ENCODE data around the gene TCEAL4. TPM values are rescaled to one million over a fixed set of nuclear protein-coding genes. Genes with fewer than 3 reads are reported as not detected.
"Not testable (repeated sequence)": the region's sequence is repeated elsewhere in the genome, so short reads cannot be mapped to it uniquely, and the experiment has no call there.

The TCEAL4 gene
- total RNA-seq, 1 donor from 2014 or later: 64.3 TPM

- intact Hi-C loops (cut with DNase I): no loop called here
- ATAC-seq: no peak
- no peak for DNase-seq (ENCODE audit: missing footprints)
These were observed 12.1 kb upstream of the TCEAL4 start for GRCh38 chrX:103573202-103573601.

DNA sequence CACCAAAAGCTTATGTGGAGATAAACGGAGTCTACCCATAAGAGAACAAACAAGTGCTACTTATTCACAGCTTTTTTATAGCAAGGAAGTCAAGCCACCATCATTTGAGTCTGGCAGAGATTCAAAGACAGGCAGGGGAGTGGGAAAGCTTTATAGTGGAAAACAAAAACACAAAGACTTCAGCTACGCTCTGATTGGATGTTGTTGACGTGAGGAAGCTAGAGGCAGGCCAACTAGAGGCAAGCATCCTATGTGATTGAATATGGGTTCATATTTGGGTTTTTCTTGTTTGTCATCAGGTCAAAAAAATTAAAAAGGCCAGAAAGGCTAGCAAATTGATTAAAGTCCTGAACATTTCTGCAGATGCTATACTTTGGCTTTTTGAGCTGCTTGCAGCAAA, 719 bp upstream of the TCEAL4 start:
- DNase-seq (ENCODE audit: missing footprints) (no peak), ATAC-seq (no peak)
- intact Hi-C loops (cut with DNase I): no loop called here

DNA sequence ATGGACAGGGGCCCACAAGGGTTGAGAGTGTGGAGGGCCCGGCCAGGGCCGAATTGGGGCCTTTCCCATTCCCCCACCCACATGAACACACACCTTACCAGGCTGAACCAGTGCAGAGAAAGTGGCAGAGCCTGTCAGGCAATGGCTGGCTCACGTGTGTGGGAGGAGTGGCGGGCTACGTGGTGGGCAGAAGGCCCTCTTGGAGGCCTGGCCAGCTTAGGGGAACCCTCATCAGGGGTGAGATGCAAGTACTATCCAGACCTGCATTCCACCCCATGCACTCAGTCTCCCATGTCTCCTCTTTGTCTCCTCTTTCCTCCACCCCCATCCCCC, 965 bp downstream of the TCEAL4 start:
- ATAC-seq (peak; percentile 26), DNase-seq (ENCODE audit: missing footprints) (no peak)
- intact Hi-C loops (cut with DNase I): no loop called here

GRCh38 chrX:103586659-103587058, 1.3 kb downstream of the TCEAL4 start:
- intact Hi-C loops (cut with DNase I): no loop called here
- ATAC-seq (no peak), DNase-seq (ENCODE audit: missing footprints) (no peak)

DNA sequence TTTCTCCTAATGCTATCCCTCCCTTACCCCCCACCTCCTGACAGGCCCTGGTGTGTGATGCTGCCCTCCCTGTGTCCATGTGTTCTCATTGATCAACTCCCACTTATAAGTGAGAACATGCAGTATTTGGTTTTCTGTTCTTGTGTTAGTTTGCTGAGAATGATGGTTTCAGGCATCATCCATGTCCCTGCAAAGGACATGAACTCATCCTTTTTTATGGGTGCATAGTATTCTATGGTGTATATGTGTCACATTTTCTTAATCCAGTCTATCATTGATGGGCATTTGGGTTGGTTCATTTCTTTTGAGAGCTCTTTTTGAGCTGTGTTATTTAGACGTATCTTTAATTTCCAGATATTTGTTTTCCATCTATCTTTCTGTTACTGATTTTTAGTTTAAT, 7.0 kb downstream of the TCEAL4 start:
- DNase-seq (ENCODE audit: missing footprints): not testable (repeated sequence)

GRCh38 chrX:103595202-103595601, 9.9 kb downstream of the TCEAL4 start:
- DNase-seq (ENCODE audit: missing footprints); ATAC-seq; intact Hi-C loops (cut with DNase I): not testable (repeated sequence)

More for the DNA sequence above, 7.0 kb downstream of the TCEAL4 start:
- intact Hi-C loops (cut with DNase I); ATAC-seq: not testable (repeated sequence)

GRCh38 chrX:103607364-103608305, 22.3 kb downstream of the TCEAL4 start, which contains the start of gene TCEAL3:
TSS of gene TCEAL3 (plus strand) at chrX:103607963. CDS start at chrX:103609065, 1,102 bp downstream.
- DNase-seq (ENCODE audit: missing footprints): peak; percentile 79
- ATAC-seq: peak; percentile 89
- intact Hi-C loops (cut with DNase I): loop anchor here (2.0 kb wide), 1 partner anchor 21 kb away; the partner anchor contains the start of gene TCEAL1

GRCh38 chrX:103608306-103608963, 23.1 kb downstream of the TCEAL4 start:
- ATAC-seq (peak; percentile 53), DNase-seq (ENCODE audit: missing footprints) (peak; percentile 57)
- intact Hi-C loops (cut with DNase I): loop anchor here (2.0 kb wide), 1 partner anchor 20 kb away; the partner anchor contains the start of gene TCEAL1

GRCh38 chrX:103610282-103610681, 25.0 kb downstream of the TCEAL4 start:
- DNase-seq (ENCODE audit: missing footprints) (no peak), ATAC-seq (no peak)
- intact Hi-C loops (cut with DNase I): no loop called here

- ATAC-seq: no peak
- intact Hi-C loops (cut with DNase I): no loop called here
- no peak for DNase-seq (ENCODE audit: missing footprints)
These were observed 28.1 kb downstream of the TCEAL4 start for GRCh38 chrX:103613362-103613890.

DNA sequence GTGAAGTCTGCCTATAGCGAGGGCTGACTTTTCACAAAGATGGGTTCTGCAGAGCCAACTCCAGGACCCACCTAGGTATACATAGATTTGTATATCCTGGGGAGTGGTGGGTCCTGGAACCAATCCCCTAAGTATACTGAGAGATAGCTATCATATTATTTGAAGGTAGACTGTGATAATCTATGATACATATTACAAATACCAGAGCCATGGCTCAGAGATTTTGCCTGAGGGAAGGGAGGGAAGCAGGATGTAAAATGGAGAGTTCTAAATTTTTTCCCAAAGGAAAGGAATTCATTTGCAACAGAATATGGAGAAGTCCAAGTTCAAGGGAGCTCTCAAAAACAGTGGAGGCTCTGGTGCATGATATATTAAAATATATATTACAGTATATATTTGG, 29.7 kb downstream of the TCEAL4 start:
- intact Hi-C loops (cut with DNase I): no loop called here
- DNase-seq (ENCODE audit: missing footprints) (no peak), ATAC-seq (no peak)

GRCh38 chrX:103615781-103616371, 30.6 kb downstream of the TCEAL4 start:
- no peak for ATAC-seq
- DNase-seq (ENCODE audit: missing footprints): no peak
- intact Hi-C loops (cut with DNase I): no loop called here

- ATAC-seq (no peak), DNase-seq (ENCODE audit: missing footprints) (no peak)
- intact Hi-C loops (cut with DNase I): no loop called here
These were observed 31.4 kb downstream of the TCEAL4 start for GRCh38 chrX:103616676-103617186.

DNA sequence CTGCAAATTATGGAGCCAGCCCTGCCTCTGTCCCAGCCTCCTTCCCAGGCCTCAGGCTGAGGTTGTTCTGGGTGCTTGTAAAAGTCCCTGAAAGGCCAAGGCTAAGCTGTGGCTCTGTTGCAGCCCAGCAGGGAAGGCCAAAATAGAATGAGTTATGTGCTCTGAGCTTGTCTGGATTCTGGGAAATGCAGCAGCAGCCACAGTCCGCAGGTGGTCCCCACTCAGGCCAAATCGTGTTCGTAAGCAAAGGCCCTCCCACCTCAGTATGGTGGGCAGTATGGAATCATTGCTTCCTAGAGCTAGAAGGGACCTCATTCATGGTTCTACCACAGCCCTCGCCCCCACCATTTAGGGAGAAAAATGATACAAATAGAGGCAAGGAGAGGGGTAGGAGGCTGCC, 38.8 kb downstream of the TCEAL4 start:
- no peak for ATAC-seq
- DNase-seq (ENCODE audit: missing footprints): no peak
- intact Hi-C loops (cut with DNase I): loop anchor here (10.0 kb wide), 1 partner anchor 89 kb away; no protein-coding TSS in a partner anchor

- no peak for ATAC-seq
- DNase-seq (ENCODE audit: missing footprints): no peak
- intact Hi-C loops (cut with DNase I): loop anchor here (5.0 to 10.0 kb wide), 2 partner anchors 60 to 92 kb away; partner anchors contain the start of gene MORF4L2
These were observed 41.5 kb downstream of the TCEAL4 start for GRCh38 chrX:103626855-103627254.

DNA sequence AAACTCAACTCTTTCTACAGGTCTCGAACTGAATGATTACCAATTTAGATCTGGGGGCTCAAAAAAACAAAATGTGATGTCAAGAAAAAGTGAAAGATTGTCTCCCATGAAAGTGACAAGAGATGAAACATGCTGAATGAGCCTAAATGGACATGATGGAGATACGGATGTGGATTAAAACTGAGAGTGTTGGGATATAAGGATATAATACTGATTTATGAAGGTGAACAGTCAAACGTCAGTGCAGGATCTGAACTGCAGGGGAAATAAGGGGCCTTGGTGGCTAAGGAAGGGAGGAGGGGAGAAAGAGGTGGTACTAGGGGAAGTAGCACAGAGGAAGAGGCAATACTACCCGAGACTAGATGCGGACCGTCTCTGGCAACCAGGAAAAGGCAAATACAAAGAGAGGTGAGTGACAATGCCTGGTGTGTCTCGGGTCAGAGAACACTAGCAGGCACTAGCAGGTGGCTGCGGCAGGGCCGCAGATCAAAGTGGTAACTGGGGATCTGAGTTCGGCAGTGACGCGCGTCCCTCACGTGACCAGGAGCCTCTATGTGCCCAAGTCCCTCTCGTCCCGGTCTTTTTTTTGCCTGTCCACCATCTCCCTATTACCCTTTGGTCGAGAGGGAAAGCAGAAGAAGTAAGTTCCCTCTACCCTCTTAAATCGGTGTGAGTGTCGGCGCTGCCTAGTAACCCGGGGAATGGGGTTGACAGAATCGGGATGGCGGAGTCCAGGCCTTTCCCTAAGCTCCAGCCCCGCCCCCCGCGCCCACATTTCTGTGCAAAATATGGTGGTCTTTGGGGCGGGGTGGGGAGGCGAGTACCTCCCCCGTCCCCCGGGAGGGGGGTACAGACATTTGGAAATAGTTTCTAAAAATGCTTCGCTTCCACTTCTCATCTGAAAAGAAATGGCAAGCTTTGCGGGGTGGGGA, 43.3 kb downstream of the TCEAL4 start, which contains the start of gene TCEAL1:
TCEAL1 (plus strand) TSS at position 590 of the 932 bp plus-strand sequence. CDS start 942 bp downstream, outside the sequence.
- DNase-seq (ENCODE audit: missing footprints) (peak; percentile 73), ATAC-seq (peak; percentile 77)
- intact Hi-C loops (cut with DNase I): loop anchor here (2.0 to 10.0 kb wide), 3 partner anchors 20 to 94 kb away; partner anchors contain the start of gene MORF4L2

Data from Right ventricle myocardium inferior (tissue), 1 donor.